Keratinocyte (primary cell): ENCODE data around the gene VPS26A.

Source experiments
- CTCF ChIP-seq, 3 experiments: IDR thresholded peaks in 1 of 3; conservative IDR thresholded peaks in 1 of 3; optimal IDR thresholded peaks in 1 of 3; 2 replicates in 2 of 3; 3 replicates in 1 of 3; pipeline versions ENCODE3 to v1.5.1; 2011; ENCODE audit warnings: low read length in 3 of 3, mild to moderate bottlenecking in 3 of 3, moderate library complexity in 2 of 3, control low read depth in 1 of 3, inconsistent platforms in 1 of 3; ENCODE audit not compliant: insufficient read depth in 2 of 3; ENCODE audit errors: extremely low read depth in 1 of 3
- EZH2 ChIP-seq: IDR thresholded peaks from one replicate; pipeline ENCODE4 v1.6.1; 2012; ENCODE audit warnings: inconsistent platforms, mild to moderate bottlenecking, low read length, moderate library complexity

DNA sequence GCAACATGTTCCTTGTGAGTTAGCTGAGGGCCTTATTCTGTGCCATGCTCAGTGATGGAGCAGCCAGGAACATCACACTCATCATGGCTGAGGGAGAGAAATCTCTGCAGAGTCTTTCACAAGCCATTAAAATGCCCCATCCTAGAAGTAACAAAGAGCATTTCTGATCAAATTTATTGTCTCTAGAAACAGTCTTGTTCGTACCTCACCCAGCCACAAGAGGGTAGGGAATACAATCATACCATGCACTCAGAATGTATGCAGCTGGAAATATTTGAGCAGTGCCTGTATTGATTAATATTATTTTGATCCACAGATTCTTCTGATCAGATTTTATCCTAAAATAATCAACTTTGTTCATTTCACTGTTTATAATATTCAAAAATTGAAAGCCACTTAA, 17.3 kb downstream of the VPS26A start:
- no peak for TF ChIP-seq CTCF (optimal IDR thresholded peaks at IDR 0.05 in 1 of 3, IDR thresholded peaks at IDR 0.05 in 1 of 3, conservative IDR thresholded peaks at IDR 0.05 in 1 of 3; ENCODE audit: extremely low read depth in 1 of 3, insufficient read depth in 2 of 3, low read length in 3 of 3)
- no peak for TF ChIP-seq EZH2
